HG02763 (cell line): ENCODE results near the gene CIT.
"Not testable (repeated sequence)": the region's sequence is repeated elsewhere in the genome, so short reads cannot be mapped to it uniquely, and the experiment has no call there.

Experiments
- ATAC-seq: cut with Tn5 transposase; IDR thresholded peaks from one replicate; pipeline ENCODE4 v1.9.1; 2021; ENCODE audit warnings: mild to moderate bottlenecking, moderate library complexity; ENCODE audit not compliant: unreplicated experiment

CIT gene

DNA sequence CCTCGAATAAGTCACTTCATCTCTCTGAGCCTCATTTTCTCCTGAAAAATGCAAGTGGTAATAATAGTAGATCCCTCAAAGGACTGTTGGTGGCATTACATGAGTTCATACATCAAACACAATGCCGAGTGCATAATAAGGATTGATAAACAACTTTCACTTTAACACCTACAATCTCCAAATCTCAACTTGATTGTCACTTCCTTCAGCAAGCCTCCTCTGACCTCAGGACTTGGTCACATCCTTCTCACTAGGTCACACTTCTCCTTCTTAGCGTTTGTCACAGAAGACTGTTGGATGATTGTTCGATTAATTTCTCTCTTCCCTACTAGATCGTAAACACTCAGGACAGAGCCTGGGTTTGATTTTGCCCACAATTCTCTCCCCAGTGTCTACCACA, 217.0 kb downstream of the CIT start:
- ATAC-seq = no peak

DNA sequence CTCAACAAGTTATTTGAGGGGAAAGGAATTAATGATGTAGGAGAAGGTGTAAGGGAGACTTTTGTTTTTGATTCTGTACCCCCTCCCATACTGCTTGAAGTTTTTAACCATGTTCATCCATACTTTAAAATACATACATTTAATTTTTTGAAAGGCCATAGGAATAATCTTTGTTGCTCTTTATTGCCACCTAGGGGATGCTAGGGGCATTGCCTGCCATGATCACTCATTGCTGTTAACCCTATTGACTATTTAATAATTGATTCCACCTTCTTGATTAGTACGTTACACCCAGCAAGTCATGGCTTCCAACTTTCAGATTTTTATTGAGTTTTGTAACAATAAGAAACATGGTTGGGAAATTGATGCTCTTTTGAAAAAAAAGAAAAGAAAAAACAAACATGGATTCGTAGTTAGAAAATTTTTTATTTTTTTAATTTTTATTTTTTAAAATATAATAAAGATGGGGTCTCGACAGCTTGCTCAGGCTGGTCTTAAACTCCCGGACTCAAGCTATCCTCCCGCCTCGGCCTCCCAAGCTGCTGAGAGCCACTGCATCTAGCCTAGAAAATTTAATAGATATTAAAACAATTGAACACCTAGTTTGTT, 217.7 kb downstream of the CIT start:
- no peak for ATAC-seq

DNA sequence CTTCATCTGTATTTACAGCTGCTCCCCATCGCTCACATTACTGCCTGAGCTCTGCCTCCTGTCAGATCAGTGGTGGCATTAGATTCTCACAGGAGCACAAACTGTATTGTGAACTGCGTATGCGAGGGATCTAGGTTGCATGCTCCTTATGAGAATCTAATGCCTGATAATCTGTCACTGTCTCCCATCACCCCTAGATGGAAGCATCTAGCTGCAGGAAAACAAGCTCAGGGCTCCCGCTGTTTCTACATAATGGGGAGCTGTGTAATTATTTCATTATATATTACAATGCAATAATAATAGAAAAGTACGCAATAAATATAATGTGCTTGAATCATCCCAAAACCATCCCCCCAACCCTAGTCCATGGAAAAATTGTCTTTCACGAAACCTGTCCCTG, 219.0 kb downstream of the CIT start:
- not testable (repeated sequence) for ATAC-seq

DNA sequence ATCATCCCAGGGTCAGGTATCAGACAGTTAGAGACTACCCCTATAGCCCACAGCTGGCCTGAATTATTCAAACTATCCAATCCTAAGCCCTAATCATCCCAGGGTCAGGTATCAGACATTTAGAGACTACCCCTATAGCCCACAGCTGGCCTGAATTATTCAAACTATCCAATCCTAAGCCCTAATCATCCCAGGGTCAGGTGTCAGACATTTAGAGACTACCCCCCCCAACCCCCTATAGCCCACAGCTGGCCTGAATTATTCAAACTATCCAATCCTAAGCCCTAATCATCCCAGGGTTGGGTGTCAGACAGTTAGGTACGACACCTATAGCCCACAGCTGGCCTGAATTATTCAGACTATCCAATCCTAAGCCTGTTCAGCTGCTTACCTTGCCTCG, 220.1 kb downstream of the CIT start:
- ATAC-seq = not testable (repeated sequence)

- no peak for ATAC-seq
Observed at GRCh38 chr12:119652665-119653064, 224.5 kb downstream of the CIT start.

DNA sequence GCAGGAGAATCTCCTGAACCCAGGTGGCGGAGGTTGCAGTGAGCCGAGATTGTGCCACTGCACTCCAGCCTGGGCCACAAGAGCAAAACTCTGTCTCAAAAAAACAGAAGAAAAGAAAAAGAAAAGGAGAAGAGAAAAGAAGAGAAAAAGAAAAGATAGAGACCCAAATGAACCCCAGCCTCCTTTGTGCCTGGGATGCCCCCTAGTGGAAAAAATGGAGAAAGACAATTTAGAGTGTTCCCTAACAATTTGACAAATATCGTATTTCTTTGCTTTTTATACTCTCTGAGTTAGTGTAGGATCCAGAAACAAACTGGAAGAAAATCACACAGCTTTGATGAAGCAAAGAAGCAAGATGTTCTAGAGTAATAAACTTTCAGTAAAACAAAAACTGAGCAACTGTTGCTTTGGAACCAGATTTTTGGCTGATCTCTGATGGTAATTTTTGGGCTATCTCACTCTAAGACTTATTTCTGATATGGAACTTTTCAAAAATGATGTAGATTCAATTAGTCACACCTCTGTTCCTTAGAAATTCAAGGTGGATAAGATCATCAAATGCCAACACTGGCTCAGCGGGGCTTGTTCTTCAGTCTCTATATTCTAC, 227.8 kb downstream of the CIT start:
- ATAC-seq = no peak

DNA sequence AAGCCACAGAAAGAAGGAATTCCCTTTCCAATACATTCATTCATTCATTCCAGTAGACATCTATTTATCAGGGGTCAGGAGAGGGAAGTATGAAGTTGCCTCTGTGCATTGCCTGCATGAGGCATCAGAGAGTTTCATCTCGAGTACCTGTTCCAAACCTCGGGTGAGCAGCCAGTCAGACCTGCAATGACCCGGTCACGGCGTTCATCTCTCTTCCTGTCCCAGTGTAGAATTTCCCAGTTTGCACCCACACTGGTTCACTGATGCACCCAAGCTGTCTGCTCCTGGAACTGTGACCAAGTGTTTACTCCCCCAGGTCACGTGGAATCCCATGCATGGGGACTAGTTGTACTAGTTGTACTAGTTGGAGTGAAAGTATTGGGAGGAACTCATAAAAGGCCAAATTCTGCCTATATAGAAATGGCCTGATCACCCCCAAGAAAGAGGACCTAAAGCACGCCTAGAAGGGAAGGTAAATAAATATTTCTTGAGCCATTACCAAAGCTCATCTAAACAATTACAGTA, 231.5 kb downstream of the CIT start:
- no peak for ATAC-seq

DNA sequence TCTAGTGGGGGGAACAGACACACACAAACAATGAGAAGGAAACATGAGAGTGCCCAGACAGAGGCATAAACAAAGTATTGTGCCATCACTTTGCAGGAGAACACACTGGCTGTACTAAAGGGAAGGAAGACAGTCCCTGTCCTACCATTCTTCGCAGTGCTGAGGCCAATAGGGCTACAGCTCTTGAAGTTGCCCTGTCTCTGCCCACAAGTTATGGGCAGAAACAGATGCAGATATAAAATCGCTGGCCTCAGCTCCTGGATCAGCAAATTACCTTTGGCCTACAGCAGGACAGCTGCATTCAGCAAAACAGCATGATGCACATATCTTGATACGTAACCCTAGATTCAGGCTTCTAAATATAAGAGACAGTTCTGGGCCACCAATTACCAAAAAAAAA, 232.2 kb downstream of the CIT start:
- no peak for ATAC-seq

- no peak for ATAC-seq
Observed at GRCh38 chr12:119642986-119643385, 234.1 kb downstream of the CIT start.
